Skin of body (tissue), 1 donor: ENCODE data around the gene MAP3K8. TPM values are rescaled to one million over a fixed set of nuclear protein-coding genes. Genes with fewer than 3 reads are reported as not detected.

Experiments
- total RNA-seq: library from RNA; depleted of rRNA; stranded (reverse); fragments of >200 nt; gene quantifications from one replicate; pipeline ENCODE4 v1.2.3, GENCODE V29; 2014

MAP3K8 gene
- total RNA-seq, 1 donor from 2014 or later: 25.5 TPM

Other genes starting within 250 kb of the MAP3K8 start
- gene MTPAP, start 84.9 kb upstream of the MAP3K8 start, total RNA-seq: 16.7 TPM
- gene LYZL2, start 195.6 kb downstream of the MAP3K8 start, total RNA-seq: not detected